NCI-H774 (cell line): ENCODE results near the gene GNGT2.
A peak's percentile ranks its signal among the peaks of the same experiment; 100 is the strongest.
"Not testable (repeated sequence)": the region's sequence is repeated elsewhere in the genome, so short reads cannot be mapped to it uniquely, and the experiment has no call there.

ENCODE experiments used
- DNase-seq: peaks from one replicate; lab custom pipeline; 2025; lab: John Stamatoyannopoulos, UW

Gene GNGT2

DNA sequence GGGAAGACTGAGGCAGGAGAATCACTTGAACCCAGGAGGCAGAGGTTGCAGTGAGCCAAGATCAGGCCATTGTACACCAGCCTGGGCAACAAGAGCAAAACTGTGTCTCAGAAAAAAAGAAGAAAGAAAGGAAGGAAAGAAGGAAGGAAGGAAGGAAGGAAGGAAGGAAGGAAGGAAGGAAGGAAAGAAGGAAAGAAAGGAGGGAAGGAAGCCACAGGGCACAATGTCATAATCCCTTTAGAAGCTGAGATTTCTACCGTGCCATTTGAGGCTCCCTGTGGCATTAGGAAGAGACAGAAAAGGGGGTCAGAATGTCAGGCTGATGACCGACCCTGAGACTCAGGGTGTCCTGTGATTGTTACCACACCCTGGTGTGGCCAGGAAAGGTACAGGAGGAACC is 6.6 kb downstream of the GNGT2 start:
- DNase-seq: no peak

DNA sequence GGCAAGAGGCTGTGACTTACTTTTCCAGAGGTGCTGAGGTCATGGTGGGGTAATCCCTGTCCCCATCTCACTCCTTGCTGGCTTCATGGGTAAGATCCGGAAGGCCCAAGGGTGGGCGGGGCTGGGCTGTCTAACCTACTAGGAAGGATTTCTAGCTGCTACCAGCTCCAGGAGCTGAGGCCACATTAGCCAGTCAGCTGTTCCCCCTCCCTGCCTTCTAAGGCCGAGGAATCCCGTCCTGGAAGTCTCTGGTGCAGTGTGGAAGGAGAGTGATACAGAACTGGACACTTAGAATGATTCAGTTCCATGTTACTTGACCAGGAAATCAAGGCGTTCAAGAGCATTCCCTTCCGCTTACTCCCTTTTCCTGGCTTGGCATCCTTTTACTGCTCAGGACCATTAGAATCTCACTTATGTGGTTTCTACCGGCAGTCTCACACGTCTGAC is 8.9 kb downstream of the GNGT2 start:
- no peak for DNase-seq

DNA sequence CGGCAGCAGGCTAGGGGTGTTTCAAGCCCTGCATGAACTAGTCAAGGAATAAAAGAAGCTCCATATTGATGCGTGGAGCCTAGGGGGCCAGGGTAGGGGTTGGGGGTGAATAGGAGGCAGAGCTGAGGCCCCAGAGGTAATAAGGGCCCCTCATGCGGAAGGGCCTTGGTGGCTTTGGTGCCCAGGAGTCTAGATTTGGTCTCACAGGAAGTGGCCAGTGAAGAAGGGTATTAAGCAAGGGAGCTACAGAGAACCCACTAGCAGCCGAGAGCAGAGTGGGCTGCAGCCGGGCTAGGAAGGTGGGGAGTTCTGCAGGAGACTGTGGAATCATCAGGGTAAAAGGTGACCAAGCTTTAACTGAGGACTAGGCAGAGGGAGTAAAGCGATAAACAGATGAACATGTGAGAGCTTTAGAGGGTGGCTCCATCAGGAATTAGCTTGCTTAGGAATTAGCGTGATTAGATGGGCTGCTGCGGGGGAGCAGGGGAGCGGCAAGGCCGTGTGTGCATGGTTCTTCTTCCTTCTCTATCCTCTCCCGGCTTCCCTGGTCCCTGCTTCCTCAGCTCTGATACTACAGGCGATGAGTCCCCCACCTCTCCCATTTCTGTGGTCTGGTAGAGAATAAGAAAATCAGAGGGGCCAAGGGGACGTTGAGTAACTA is 9.8 kb downstream of the GNGT2 start:
- DNase-seq: no peak

DNA sequence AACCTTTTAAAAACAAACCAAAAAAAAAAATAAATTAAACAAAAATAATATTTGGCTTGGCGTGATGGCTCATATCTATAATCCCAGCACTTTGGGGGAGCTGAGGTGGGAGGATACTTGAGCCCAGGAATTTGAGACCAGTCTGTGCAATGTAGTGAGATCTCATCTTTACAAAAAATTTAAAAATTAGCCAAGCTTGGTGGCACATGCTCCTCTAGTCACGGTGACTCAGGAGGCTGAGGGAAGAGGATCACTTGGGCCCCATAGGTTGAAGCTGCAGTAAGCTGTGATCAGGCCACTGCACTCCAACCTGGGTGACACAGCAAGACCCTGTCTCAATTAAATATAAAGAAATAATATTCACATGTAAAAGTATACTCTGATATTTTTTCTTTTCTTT is 12.2 kb downstream of the GNGT2 start:
- no peak for DNase-seq

DNA sequence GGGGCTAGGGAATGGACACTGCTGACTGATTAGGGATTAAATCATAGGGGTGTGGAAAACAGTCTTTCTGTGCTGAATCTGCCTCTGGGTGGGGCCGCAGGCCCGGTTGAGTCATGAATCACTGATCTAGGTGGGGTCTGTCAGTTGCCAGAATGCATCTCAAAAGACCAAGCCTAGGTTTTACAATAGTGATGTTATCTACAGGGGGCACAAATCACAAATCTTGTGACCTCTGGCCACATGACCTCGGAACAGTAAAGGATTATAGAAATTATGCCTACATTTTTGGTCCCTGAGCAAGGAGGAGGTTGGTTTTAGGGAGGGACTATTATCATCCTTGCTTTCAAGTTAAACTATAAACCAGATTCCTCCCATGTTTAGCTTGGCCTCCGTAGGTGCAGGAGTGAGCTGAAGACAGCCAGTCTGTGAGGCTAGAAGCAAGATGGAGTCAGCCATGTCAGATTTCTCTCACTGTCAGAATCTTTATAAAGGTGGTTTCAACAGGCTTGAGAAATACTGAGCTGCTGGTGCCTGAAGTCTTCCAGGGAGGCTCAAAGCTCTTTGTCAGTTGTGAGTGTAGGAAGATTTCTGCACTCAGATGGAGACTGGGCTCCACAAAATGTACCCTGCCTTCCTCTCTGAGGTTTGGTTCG is 12.9 kb downstream of the GNGT2 start:
- DNase-seq: no peak

DNA sequence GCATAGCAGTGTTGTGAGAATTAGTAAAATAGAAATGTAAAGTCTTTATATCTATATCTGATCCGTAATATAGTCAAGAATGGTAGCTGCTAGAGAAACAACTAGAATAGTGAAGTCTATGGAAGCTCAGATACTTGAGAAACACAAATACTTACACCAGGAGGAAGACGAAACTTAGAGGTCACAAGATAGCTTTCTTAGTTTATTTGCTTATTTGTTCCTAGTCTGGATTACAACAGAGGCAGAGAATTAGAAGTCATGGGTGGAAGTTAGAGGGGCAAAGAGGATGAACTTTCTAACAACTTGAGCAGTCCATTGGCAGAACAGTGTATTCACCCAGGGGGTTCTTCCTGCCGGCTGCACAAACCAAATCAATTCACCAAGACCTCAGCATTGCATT is 13.9 kb downstream of the GNGT2 start:
- DNase-seq: no peak

DNA sequence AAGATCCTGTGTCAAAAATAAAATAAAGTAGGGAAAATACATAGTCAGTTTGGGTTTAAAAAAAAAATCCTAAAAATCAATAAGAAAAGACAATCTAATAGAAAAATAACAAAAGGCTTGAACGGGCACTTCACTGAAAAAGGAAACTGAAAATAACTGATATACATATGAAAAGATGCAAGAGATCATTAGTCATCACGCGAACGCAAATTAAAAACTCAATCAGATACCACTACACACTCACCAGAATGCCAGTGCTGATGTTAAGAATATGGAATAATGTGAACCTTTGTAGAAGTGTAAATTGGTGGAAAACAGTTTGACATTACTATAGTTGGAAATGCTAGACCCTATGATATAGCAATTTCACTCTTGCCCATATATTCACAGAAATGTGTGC is 14.6 kb downstream of the GNGT2 start:
- no peak for DNase-seq

DNA sequence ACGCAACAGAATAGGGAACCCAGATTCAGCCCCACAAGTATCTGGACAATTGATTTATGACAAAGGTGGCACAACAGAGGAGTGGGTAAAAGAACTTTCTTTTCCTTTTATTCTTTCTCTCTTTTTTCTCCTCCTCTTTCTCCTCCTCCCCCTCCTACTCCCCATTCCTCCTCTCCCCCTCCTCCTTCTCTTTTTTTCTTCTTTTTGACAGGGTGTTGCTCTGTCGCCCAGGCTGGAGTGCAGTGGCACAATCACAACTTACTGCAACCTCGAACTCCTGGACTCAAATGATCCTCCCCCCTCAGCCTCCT is 16.1 kb downstream of the GNGT2 start:
- no peak for DNase-seq

DNA sequence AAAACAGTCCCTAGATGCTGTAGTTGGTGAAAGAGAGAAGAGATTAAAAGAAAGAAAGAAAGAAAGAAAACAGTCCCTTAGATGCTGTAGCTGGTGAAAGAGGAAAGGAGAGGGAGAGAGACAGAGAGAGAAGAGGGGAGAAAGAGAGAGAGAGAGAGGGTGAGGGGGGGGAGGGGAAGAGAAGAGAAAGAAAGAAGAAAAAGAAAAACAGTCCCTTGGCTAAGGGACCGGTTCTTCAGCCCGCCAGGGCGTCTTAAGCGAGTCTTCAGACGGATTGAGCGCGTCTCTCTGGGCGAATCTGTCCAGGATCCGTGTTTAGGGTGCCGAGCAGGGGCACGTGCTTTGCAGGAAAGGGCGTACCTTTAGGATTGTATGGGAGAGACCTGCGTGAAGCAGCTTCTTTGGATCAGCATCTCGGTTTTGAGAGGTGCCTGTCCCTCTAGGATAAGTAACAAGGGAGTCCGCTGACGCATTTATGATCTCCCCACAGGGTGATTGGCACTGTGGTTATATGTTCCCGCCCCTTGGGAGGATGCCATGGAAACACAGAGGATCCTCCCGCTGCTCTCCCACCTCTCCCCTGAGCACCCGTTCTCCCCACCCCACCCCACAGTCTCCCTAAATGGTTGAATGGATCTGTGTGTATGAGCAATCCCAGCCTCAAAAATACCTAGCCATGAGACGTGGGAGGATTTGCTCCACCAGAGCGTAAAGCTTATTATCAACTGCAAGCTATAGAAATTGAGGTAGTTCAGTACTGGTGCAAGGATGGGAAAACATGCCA is 16.7 kb downstream of the GNGT2 start:
- DNase-seq: peak; percentile 11

DNA sequence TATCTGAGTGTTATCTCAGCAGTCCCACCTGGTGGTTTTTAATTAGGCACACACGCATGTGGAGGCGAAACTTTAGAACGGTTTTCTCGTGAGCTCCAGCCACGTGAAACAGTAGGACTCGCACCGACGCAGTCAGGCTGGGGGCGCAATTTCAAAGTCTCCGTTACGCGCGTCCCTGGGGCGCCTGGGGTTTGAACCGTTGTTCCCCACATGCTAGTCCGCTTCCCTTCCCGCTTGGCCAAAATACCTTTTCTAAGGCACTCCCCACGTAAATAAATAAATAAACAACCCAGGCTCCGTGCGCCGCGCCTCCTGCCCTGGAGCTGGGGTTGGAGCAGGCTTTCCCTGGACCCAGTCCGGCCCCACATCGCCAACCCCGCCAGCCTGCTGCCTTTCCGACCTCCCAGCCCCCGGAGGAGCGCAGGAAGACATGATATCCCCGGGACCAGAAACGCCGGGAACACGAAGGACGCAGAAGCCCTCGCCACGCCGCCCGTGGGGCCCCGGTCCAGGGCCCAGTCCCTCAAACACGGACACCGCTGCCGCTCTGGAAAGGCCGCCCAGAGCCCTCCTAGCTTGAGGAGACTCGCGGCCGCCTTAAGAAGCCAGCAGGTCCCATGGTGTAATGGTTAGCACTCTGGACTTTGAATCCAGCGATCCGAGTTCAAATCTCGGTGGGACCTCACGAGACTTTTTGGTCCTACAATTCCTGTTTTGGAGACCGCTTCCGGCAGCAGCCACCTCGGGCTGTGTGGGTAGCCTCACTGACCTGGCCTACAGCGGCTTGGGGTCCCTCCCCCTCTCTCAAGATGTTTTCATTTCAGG is 18.2 kb downstream of the GNGT2 start:
- peak; percentile 88 for DNase-seq

DNA sequence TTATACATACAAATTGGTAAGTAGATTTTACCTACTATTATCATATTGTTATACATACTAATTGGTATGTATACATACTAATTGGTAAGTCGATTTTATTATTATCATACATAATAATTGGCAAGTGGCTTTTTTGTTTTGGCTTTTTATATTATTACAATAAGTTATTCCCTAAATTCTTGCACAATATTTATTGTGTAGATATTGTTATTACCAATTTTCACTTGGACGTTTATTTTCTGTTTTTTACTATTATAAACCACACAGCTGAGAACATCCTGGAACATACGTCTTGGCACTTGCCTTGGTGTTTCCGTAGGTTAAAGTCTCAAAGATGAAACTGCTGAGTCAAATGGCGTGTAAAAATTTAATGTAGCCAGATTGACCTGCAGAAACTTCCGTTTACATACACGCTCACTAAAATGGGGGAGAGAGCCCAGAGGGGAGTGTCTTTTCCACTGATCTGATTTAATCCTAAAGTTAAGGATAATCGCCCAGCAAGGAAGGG is 18.9 kb downstream of the GNGT2 start:
- DNase-seq: no peak

DNA sequence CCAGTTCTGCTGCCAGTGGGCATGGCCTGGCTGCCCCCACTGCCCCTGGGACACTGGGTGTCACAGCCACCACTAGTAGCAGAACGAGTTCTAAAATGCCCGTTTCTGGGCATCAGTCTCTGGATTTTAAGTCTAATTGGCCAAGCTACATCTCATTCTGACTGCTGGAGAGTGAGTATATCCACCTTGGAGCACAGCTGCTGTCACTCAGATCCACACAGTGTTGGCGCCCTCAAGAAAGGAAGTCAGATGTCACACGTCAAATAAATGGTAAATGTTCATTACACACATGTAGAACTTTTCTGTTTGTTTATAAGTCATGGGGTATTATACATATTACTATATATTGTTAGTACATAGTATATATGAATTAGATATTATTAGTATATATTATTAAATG is 19.4 kb downstream of the GNGT2 start:
- no peak for DNase-seq

DNA sequence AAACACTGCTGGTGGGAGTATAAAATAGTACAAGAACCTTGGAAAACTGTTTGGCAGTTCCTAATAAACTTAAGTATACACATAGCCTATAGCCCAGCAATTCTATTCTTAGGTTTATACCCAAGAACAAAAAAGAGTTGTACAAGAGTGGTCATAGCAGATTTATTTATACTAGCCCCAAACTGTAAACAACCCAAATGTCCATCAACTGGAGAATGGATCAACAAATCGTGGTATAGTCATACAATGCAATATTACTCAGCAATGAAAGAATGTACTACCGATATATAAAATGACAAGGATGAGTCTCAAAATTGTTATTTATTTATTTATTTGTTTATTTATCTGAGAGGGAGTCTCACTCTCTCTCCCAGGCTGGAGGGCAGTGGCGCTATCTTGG is 23.1 kb downstream of the GNGT2 start:
- no peak for DNase-seq

DNA sequence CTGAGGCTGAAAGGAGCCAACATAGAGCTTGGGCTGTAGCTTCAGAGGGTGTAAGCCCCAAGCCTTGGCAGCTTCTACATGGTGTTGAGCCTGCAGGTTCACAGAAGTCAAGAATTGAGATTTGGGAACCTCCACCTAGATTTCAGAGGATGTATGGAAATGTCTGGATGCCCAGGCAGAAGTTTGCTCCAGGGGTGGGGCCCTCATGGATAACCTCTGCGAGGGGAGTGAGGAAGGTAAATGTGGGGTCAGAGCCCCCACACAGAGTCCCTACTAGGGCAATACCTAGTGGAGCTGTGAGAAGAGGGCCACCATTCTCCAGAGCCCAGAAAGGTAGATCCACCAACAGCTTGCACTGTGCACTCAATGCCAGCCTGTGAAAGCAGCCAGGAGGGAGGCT is 25.0 kb downstream of the GNGT2 start:
- DNase-seq: not testable (repeated sequence)

DNA sequence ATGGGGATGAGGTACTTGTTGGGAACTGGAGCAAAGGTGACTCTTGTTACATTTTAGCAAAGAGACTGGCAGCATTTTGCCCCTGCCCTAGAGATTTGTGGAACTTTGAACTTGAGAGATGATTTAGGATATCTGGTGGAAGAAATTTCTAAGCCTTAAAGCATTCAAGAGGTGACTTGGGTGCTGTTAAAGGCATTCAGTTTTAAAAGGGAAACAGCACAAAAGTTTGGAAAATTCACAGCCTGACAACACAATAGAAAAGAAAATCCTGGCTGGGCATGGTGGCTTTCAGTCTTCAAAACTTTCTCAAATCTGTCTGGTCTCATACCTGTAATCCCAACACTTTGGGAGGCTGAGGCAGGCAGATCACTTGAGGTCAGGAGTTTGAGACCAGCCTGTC is 25.9 kb downstream of the GNGT2 start:
- DNase-seq: not testable (repeated sequence)

DNA sequence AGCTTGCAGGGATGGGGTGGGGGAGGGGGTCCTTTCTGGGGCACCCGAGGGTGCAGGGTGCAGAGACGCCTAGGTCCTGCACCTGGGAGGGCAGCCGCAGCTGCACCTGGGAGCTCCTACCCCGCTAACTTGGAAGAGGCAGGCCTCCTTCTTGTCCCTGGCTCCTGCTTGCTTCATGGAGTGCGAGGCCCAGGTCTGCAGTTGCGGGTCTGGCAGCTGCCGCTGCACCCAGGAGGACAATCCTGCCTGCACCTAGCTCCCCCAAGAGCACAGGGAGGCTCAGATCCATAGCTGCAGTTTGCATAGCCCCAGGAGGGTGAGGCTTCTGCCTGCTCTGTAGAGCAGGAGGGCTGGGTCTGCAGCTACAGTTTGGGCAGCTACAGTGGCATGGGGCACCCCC is 26.6 kb downstream of the GNGT2 start:
- DNase-seq: no peak

DNA sequence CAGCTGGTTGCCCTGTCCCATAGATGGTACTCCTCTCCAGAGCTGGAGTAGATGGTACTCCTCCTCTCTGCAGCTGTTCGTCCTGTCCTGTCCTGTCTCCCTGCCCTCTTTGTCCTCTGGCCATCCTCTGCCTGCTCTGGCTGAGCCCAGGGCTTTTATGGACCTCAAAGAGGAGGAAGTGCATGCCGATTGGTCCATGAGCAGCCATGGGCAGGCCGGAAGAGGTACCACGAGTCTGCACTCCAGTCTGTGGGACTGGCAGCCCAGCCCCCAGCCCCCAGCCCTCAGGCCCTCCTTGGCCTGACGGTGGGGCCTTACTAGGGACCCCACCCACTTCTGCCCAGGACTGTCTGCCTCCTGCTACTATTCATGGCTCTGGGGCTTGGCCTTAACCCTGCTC is 27.0 kb downstream of the GNGT2 start:
- DNase-seq: no peak

DNA sequence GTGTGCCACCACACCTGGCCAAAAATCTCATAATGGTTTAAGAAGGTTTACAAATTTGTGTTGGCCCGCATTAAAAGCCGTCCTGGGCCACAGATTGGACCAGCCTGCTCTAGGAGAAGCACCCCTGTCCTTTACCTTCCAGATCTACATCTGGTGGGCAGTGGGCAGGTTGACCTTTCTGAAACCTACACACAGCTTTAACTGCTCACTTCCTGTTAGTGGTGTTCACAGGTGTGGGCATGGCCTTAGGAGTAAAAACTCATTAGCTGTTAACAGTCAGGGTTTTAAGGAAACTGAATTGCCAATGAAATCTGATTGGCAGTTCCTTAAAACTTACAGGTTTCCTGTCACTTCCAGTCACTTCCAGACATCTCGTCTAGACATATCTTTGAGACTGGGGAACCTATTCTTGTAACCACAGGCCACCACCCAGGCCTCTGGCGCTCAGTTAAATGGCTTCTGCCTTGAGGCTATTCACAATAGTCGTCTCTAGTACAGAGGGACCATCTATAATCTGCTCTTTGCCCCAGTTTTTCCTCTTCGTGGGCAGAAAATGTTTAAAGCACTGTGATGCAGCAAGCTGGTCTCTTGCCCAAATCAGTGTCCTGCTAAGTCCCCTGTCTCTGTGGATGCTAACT is 29.3 kb downstream of the GNGT2 start:
- no peak for DNase-seq

DNA sequence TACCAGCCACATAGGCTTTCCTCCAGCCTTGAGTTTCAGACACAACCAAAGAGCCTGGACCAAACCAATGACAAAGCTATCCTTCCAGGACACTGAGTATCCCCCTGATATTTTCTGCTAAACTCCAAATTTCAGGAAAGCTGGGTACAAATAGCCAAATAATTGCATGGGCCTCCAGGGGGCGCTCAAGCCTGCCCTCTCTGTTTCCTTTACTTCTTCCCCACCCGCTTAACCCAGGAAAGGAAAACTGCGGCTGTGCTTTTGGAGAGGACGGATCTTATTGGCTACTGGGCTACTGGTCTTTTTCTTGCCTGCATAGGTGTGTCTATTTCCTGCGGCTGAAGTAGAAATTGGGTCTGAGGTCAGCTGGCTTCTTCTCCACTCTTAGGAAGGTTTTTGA is 30.1 kb downstream of the GNGT2 start:
- peak; percentile 41 for DNase-seq

DNA sequence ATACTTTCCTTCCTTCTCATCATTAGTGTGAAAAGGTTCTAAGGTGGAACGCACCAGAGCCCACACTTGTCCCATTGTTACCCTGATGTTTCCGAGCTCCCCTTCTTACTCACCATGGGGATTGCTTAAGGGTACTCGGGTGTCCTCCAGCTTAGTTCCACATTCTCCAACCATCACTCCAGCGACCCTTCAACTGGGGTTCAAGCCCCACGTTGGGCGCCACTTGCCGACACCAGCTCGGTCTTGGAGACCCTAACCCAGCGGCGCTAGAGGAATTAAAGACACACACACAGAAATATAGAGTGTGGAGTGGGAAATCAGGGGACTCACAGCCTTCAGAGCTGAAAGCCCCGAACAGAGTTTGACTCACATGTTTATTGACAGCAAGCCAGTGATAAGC is 34.4 kb downstream of the GNGT2 start:
- not testable (repeated sequence) for DNase-seq

DNA sequence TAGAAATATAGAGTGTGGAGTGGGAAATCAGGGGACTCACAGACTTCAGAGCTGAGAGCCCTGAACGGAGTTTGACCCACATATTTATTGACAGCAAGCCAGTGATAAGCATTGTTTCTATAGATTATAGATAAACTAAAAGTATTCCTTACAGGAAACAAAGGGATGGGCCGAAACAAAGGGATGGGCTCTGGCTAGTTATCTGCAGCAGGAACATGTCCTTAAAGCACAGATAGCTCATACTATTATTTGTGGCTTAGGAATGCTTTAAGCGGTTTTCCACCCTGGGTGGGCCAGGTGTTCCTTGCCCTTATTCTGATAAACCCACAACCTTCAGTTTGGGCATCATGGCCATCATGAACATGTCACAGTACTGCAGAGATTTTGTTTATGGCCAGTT is 39.7 kb downstream of the GNGT2 start:
- not testable (repeated sequence) for DNase-seq

DNA sequence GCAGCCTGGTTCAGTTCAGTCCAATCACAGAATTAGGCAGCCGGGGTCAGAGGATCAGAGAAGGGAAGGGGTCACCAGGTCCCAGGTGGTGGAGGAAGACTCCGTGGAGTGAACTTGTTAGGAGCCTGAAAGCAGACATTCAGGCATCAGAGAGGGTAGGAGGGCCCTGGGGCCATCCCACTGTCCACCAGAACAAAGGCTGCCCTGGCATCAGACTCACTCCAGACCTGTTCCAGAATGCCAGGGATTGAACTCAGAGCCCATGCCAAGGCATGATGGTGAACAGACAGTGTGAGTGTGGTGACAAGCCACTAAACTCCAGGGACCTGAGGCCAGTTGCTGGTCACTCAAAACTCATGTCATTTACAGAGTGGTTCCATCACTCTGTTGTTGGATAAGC is 40.2 kb downstream of the GNGT2 start:
- DNase-seq: no peak
